Mucosa of descending colon (tissue), 3 donors: ENCODE data around the gene EYA2. TPM values are rescaled to one million over a fixed set of nuclear protein-coding genes. Genes with fewer than 3 reads are reported as not detected.

Source experiments
- ATAC-seq: fragments of 200-7000 bp; cut with Tn5 transposase; one replicate; pipeline ENCODE4 v1.9.1; 2020; ENCODE audit warnings: mild to moderate bottlenecking, moderate library complexity
- DNase-seq, 3 donors: peaks; one replicate each; pipeline ENCODE4 v3.0.0-alpha.2; 2020
- H3K36me3 ChIP-seq: fragments of 200-600 bp; one replicate; pipeline ENCODE4 v1.8.0; 2021; ENCODE audit warnings: low read depth, mild to moderate bottlenecking
- H3K4me1 ChIP-seq: fragments of 200-600 bp; one replicate; pipeline ENCODE4 v1.8.0; 2021; ENCODE audit warnings: low read depth, mild to moderate bottlenecking
- H3K4me3 ChIP-seq: fragments of 200-600 bp; one replicate; pipeline ENCODE4 v1.8.0; 2021; ENCODE audit warnings: mild to moderate bottlenecking
- H3K9me3 ChIP-seq: fragments of 200-600 bp; one replicate; pipeline ENCODE4 v1.8.0; 2021; ENCODE audit warnings: mild to moderate bottlenecking
- intact Hi-C, 2 donors: fragments of 100-400 bp; cut with DNase I in 1 of 2; cut with micrococcal nuclease in 1 of 2; formaldehyde crosslinking; loops; one replicate each; pipeline versions ENCODE4 v1.11.0 to v1.11.1; 2022; cut with DNase I, micrococcal nuclease
- total RNA-seq, 3 donors: library from RNA; stranded (reverse); fragmentation: NEBNext Ultra II Directional in 2 of 3; extraction: Animal tissue kit (Norgen Biotek cat#: 25700) in 2 of 3; gene quantifications; one replicate each; pipeline versions ENCODE4 v1.2.1 to v1.2.4, GENCODE V29; 2021 to 2023
- TF ChIP-seq, protein P1 (sequence below): fragments of 200-600 bp; IDR thresholded peaks from one replicate; pipeline ENCODE4 v1.8.0; 2022; ENCODE audit warnings: antibody characterized with exemption, mild to moderate bottlenecking
- donor health status: DM: no; HTN: no; CAD: no; lungs with moderate emphysema.
- donor health status: DM: no; HTN: no; CAD: no.
- donor health status: DM: no; HTN: yes; CAD: no.

EYA2 gene
- total RNA-seq, 3 donors from 2014 or later = 14.3 to 22.3 (median 19.5) TPM

DNA sequence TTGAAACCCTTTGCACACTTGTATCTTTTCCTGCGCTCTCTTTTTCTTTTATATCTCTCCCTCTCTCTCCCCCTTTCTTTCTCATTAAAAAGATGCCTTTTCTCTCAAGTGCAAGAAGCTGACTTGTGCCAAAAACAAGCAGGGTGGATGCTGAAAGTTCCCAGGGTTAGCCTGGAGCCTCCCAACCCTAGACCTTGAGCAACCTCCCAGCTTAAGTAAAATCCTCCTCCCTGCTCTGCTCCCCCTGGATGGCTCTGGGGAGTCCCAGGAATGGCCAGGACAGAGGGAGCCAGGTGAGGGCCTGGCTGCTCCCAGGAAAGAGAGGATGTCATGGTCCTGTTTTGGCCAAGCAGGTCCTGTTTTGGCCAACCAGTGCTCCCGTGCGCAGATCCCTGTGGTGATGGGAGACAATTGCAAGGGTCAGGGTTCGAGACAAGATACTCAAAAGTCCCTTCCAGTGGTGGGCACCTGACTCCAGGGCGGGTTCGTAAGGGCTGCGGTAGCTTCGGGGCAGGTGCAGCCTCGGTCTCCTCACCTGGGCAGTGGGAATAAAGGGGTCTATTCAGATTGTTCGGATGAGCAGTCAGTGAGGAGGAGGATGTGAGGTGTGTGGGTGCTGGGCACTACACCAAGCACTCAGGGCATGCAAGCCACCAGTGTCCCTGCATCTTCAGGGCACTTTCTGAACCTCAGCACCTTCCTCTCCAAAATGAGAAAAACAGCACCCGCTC, 49.4 kb downstream of the EYA2 start:
- H3K4me3 ChIP-seq = no peak overlapping the region
- intact Hi-C loops = no loop called here
- TF ChIP-seq, protein P1, sequence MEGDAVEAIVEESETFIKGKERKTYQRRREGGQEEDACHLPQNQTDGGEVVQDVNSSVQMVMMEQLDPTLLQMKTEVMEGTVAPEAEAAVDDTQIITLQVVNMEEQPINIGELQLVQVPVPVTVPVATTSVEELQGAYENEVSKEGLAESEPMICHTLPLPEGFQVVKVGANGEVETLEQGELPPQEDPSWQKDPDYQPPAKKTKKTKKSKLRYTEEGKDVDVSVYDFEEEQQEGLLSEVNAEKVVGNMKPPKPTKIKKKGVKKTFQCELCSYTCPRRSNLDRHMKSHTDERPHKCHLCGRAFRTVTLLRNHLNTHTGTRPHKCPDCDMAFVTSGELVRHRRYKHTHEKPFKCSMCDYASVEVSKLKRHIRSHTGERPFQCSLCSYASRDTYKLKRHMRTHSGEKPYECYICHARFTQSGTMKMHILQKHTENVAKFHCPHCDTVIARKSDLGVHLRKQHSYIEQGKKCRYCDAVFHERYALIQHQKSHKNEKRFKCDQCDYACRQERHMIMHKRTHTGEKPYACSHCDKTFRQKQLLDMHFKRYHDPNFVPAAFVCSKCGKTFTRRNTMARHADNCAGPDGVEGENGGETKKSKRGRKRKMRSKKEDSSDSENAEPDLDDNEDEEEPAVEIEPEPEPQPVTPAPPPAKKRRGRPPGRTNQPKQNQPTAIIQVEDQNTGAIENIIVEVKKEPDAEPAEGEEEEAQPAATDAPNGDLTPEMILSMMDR = no peak
- no peaks in the 10 kb centered on the region for H3K36me3 ChIP-seq
- DNase-seq (no peak), ATAC-seq (no peak)
- H3K4me1 ChIP-seq = peaks cover 8% of the 10 kb centered on the region
- no peaks in the 10 kb centered on the region for H3K9me3 ChIP-seq

GRCh38 chr20:46945465-46945864, 50.8 kb downstream of the EYA2 start:
- no peak for DNase-seq
- intact Hi-C loops = no loop called here
- no peak for ATAC-seq
- no peaks in the 10 kb centered on the region for H3K36me3 ChIP-seq
- H3K4me3 ChIP-seq = no peak overlapping the region
- TF ChIP-seq, protein P1 = no peak
- no peaks in the 10 kb centered on the region for H3K9me3 ChIP-seq
- peaks cover 8% of the 10 kb centered on the region for H3K4me1 ChIP-seq

- intact Hi-C loops = no loop called here
- DNase-seq (no peak), ATAC-seq (no peak)
- H3K9me3 ChIP-seq = no peaks in the 10 kb centered on the region
- H3K36me3 ChIP-seq = no peaks in the 10 kb centered on the region
- TF ChIP-seq, protein P1 = no peak
- H3K4me1 ChIP-seq = peaks cover 8% of the 10 kb centered on the region
- H3K4me3 ChIP-seq = no peak overlapping the region
Measured at GRCh38 chr20:46946181-46946624, 51.6 kb downstream of the EYA2 start.

GRCh38 chr20:46946796-46947195, 52.2 kb downstream of the EYA2 start:
- intact Hi-C loops = no loop called here
- no peaks in the 10 kb centered on the region for H3K9me3 ChIP-seq
- H3K4me3 ChIP-seq = no peak overlapping the region
- H3K4me1 ChIP-seq = peaks cover 8% of the 10 kb centered on the region
- no peak for DNase-seq
- TF ChIP-seq, protein P1 = no peak
- ATAC-seq = peak; percentile 20
- no peaks in the 10 kb centered on the region for H3K36me3 ChIP-seq

DNA sequence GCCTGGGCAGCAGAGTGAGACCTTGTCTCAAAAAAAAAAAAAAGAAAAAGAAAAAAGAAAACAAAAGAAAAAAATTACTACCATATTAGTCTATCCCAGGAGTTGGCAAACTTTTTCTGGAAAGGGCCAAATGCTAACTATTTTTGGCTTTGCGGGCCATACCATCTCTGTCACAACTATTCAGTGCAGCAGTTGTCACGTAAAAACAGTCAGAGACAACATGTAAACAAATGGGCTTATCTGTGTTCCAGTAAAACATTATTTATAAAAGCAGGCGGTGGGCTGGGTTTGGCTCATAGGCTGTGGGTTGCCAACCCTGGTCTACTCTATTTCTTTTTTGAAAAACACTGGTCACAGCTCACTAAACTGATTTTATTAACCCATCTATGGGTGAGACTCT, 53.4 kb downstream of the EYA2 start:
- no peaks in the 10 kb centered on the region for H3K36me3 ChIP-seq
- TF ChIP-seq, protein P1 = no peak
- H3K9me3 ChIP-seq = no peaks in the 10 kb centered on the region
- H3K4me1 ChIP-seq = peaks cover 8% of the 10 kb centered on the region
- no peak overlapping the region for H3K4me3 ChIP-seq
- intact Hi-C loops = no loop called here
- no peak for DNase-seq
- no peak for ATAC-seq

GRCh38 chr20:46951405-46951804, 56.8 kb downstream of the EYA2 start:
- Histone ChIP-seq H3K36me3 (no peaks in the 10 kb centered on the region), H3K4me3 (no peak overlapping the region), H3K4me1 (peaks cover 8% of the 10 kb centered on the region), H3K9me3 (peaks cover under 1% of the 10 kb centered on the region)
- intact Hi-C loops = no loop called here
- DNase-seq = no peak
- no peak for ATAC-seq
- TF ChIP-seq, protein P1 = no peak
